HTERT RPE-1 (cell line): ENCODE results near the gene S100A6.
"Not testable (repeated sequence)": the region's sequence is repeated elsewhere in the genome, so short reads cannot be mapped to it uniquely, and the experiment has no call there.

Source experiments
- in situ Hi-C: fragments of 300-500 bp; cut with MboI; formaldehyde crosslinking; loops from 4 replicates; pipeline ENCODE4 v1.14.3; 2020; ENCODE audit warnings: low sequenced_read_pairs

Gene S100A6

DNA sequence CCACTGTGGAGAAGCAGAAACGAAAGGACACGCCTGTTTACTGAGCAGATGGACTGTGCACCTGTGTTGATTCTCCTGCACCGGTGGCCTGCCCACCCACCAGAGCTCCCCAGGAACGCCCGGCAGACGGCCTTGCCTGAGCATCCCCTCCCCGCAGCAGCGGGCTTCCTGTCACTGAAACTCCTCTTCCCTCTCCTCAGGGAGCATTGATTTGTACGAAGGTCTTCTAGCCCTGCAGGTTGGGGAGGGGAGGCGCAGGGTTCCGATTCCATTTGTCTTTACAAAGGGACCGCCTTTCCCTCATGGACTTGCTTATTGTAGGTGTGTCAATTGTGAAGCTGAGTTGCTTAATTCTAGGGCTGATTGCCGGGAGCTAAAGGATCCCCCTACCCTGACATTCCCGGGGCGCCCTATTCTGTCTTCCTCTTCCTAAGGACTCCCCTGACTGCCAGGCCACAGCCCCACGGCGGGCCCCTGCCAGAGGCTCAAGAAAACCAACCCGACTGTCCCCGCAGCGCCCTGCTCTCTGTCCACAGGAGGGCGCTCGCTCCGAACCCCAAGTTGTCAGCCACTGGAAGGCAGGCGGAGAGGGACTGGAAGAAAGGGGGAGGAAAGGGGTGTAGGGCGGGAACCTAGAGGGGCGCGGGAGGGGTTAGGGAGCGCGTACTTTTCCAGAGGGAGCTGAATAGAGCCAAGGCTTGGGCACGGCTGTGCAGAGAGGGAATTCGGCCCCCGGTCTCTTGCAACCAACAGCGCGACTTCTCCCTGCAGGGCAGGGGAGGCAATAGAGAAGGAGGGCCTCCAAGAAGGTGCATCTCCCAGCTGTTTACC lies 2.8 kb downstream of the S100A6 start:
- in situ Hi-C loops, result no loop called here

DNA sequence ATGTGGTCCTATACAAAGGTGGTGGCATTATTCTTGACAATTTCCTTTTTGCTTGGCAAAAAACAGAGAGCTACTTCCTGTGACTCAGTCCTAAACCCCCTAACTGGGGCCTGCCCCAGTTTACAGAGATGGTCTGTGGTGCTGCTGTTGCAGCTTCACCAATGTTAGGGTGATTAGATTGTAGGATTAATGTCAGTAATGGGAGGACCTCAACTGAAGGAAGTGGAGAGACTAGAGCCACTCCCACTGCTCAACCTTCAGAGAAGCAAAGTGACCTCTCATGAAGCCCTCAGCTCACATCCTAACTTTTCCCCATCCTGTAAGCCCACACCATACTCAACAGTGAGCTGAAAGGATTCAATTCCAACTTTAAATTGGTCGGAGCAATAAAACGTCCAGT lies 3.6 kb downstream of the S100A6 start:
- in situ Hi-C loops, result no loop called here

DNA sequence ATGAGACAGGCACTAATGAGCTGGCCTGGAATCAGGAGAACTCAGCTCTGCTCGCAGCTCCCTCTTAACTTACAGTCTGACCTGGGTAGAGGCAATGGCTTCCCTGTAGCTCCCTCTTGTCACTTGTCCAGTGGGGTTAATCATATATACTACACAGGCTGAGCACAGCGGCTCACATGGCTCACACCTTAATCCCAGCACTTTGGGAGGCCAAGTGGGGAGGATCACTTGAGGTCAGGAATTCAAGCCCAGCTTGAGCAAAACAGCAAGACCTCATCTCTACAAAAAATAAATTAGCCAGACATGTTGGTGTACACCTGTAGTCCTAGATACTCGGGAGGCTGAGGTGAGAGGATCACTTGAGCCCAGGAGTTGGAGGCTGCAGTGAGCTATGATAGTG lies 4.2 kb downstream of the S100A6 start:
- in situ Hi-C loops, result no loop called here

DNA sequence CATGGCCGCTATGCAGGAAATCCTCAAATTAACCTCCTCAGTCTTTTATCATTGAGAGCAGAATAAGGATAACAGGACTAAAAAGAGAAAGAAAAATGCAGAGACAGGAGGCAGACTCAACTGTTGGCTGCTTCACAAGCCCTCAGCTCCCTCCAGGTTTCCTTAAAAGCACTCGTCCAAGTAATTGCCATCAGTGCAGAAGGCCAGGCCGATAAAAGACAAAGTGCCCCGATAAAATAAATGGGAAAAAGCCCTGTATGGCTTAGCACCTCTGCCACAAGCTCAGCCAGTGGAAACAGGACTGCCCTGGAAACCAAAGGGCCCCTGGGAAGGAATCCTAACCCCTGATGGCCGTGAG lies 8.1 kb downstream of the S100A6 start:
- in situ Hi-C loops, result no loop called here

DNA sequence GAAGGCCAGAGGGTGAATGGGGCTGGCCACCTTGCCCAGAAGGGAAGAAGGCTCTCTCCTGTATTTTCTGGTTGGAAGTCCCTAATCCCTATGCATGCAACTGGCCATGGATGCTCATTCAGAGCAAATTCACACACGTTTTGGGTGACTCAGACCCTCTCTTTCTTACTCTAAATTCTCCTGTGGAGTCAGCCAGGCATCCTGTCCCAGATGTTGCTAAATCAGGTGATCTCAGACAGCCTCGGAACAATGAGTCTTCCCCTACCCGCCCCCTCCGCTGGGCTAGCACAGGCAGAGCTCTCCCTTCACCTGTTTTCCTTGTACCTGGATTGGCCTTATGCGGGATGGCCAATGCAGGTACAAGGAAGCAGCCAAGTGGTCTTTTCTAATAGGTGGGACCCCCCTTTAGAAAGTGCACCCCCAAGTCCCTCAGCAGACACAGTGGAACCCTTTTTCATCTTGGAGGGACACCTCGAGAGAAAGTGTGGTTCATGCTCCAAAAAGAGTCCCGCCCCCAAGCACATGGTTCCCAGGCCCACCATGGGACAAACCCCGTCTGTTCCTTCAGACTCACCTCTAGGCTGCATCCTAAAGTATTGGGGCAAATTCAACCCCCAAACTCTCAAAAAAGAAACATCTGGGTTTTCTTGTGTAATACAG lies 8.6 kb downstream of the S100A6 start:
- in situ Hi-C loops, result no loop called here

DNA sequence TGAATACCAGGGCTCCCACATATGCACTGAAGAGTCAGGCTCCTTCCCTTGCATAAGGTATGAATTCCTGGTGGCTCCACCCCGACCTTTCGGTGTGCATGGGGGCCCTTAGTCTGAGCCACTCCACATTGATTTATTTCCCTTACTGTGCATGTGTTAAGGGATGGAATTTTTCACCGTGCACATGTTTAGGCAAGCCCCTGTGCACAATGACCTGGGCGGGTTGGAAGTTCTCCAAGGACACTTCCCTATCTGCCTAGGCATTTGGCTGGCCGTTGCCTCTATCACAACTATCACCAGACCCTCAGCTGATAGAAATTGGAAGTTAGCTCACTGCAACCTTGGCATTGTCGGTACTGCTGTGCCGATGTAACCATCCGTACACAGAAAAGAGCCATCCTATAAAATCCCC lies 9.7 kb downstream of the S100A6 start:
- in situ Hi-C loops, result no loop called here

DNA sequence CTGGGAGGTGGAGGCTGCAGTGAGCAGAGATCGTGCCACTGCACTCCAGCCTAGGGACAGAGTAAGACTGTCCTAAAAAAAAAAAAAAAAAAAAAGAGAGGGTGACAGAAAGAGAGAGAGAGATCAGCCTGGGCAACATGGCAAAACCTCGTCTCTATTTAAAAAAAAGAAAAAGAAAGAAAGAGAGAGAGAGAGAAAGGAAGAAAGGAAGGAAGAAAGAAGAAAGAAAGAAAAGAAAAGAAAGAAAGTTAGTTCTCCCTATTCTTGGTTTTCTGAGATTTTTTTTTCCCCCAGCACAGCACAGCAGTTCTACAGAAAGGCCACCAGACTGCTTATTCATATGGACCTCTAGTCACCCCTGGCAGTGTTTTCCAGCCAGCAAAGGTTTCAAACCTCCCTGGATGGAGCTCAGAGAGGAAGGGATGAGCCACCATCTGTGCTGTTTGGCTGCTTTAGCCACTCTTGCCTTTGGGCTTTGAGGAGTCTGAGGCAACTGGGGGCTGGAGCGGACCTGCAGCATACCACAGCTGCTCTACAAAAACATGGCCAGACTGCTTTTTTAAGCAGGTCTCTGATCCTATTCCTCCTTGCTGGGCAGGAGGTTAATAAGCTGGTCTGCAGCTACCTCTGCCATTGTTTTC lies 10.6 kb downstream of the S100A6 start:
- in situ Hi-C loops, result no loop called here

DNA sequence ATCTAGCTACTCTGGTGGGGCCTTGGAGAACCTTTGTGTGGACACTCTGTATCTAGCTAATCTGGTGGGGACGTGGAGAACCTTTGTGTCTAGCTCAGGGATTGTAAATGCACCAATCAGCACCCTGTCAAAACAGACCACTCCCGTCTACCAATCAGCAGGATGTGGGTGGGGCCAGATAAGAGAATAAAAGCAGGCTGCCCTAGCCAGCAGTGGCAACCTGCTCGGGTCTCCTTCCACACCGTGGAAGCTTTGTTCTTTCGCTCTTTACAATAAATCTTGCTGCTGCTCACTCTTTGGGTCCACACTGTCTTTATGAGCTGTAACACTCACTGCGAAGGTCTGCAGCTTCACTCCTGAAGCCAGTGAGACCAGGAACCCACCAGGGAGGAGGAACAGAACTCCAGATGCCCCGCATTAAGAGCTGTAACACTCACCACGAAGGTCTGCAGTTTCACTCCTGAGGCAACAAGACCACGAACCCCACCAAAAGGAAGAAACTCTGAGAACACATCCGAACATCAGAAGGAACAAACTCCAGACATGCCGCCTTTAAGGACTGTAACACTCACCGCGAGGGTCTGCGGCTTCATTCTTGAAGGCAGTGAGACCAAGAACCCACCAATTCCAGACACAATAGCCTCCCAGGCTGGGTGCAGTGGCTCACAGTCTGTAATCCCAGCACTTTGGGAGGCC lies 13.3 kb downstream of the S100A6 start:
- in situ Hi-C loops, result not testable (repeated sequence)

DNA sequence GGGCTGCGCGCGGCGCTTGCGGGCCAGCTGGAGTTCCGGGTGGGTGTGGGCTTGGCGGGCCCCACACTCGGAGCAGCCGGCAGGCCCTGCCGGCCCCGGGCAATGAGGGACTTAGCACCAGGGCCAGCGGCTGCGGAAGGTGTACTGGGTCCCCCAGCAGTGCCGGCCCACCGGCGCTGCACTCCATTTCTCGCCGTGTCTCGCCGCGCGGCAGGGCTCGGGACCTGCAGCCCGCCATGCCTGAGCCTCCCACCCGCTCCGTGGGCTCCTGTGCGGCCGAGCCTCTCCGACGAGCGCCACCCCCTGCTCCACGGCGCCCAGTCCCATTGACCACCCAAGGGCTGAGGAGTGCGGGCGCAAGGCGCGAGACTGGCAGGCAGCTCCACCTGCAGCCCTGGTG lies 14.0 kb downstream of the S100A6 start:
- in situ Hi-C loops, result not testable (repeated sequence)

DNA sequence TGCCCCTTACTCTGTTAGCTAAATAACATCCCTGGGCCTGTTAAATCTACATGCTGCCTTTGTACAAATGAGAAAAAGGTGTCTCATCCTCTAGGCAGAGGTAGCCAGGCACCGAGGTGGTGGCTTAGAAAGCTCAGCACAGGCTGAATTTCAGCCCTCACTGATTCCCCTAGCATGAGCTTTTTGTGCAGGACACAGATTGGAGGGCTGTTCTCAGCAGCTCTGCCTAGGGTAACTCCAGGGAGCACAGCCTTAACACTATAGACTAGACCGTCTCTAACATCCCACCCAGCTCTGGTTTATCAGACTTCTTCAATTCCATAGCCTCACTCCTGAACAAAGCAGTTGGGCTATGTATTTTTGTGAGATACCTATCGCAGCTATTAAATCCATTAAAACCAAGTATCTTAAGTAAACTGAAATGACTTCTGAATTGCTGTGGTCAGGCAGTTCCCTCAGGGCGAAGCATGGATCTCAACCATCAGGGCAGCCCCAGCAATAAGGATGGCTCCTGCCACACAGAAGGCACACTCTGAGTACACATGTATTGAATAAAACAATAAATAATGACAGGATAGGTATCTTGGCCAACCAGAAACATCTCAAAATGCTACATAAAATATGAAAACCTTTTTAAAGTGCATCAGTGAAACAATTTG lies 14.8 kb downstream of the S100A6 start:
- in situ Hi-C loops, result no loop called here

DNA sequence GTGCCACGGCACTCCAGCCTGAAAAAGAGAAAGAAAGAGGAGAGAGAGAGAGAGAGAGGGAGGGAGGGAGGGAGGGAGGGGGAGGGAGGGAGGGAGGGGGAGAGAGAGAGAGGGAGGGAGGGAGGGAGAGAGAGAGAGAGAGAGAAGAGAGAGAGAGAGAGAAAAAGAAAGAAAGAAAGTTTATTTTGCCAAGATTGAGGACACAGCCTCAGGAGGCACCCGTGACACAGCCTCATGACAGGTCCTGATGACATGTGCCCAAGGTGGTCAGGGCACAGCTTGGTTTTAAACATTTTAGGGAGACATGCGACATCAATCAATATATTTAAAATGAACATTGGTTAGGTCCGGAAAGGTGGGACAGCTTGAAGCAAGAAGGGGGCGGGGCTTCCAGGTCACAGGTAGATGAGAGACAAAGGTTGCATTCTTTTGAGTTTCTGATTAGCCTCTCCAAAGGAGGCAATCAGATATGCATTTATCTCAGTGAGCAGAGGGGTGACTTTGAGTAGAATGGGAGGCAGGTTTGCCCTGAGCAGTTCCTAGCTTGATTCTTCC lies 15.6 kb downstream of the S100A6 start:
- in situ Hi-C loops, result not testable (repeated sequence)

DNA sequence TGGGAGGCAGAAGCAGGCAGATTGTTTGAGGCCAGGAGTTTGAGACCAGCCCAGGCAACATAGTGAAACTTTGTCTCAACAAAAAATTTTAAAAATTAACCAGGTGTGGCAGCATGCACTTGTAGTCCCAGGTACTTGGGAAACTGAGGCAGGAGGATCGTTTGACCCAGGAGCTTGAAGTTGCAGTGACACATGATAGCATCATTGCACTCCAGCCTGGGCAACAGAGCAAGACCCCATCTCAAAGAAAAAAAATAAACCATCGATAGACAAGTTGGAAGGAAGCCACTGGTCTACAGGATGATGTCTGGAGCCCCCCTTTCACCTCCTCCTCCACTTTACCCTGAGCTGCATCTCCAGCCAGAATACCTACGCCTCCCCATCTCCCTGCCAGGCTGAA lies 16.5 kb downstream of the S100A6 start:
- in situ Hi-C loops, result no loop called here

DNA sequence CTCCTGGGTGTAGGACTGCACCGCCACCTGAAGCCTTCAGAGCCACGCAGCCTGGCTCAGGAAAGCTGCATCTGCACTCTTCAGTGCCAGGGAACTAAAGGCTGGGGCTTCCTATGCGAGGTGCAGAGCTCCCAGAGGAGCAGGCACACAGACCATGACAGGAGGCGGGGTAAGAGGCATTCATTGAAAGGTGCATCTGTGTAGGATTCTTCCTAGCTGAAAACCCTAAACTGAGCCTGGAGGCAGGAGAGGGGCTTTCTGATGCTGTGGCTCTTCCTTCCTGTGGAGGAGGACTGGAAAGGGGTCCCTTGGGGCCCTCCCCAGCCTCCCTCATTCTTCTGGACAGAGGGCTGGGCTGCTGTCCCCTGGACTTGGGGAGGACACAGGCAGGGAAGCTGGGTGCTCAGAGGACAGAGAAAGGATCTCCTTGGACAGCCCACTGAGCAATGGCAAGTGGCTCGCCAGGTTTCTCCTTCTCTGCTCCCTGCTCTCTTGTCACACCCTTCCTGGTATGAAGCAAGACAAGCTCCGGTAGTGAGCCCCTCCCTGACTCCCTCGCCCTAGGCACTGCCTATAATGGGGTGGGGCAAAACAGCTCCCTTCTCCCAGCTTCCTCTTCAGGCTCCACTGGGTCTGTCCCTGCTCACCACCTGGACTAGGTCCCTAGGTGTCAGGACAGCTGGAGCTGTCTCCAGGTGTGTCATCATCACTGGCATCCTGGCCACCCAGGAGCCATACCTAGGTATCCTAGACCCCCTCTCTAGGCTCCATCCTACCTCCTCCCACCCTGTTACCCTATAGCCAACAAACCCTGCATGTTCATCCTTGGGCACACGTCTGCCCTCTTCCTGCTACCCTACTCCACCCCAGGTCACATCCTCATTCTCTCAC lies 20.0 kb downstream of the S100A6 start:
- in situ Hi-C loops, result no loop called here

DNA sequence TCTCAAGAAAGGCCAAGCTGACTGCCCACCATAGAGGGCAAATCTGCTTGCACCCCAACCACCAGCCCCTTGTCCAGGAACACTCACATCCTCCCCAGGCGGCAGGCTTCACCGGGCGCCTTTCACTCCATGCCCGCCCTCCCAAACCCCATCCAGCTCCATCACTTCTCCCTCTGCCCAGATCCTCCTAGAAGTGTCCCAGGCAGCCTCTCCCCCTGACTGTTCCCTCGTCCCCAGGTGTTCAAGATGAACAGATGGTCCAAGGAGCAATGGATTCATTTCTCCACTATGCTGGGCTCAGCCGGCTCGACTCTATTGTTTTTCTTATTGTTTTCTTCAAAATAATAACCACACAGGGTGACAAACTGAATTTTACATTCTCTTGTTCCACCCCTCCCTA lies 22.1 kb downstream of the S100A6 start:
- in situ Hi-C loops, result no loop called here

DNA sequence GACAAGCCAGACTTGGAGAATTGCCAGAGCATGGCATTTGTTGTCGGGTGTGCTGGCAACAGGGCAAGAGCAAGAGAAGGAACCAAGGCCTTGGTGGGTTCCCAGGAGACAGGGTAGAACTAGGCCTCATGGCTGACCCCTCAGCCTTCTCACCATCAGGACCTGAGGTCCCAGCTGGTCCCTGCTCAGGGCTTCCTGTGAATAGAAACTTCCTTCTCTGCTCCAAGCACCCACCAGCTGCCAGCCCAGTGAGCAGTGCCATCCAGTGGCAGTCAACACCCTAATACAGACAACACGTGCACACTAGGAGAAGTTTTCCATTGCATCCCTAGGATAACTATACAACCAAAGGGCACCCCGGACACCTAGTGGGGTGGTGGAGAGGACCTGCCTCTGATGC lies 22.8 kb downstream of the S100A6 start:
- in situ Hi-C loops, result no loop called here

DNA sequence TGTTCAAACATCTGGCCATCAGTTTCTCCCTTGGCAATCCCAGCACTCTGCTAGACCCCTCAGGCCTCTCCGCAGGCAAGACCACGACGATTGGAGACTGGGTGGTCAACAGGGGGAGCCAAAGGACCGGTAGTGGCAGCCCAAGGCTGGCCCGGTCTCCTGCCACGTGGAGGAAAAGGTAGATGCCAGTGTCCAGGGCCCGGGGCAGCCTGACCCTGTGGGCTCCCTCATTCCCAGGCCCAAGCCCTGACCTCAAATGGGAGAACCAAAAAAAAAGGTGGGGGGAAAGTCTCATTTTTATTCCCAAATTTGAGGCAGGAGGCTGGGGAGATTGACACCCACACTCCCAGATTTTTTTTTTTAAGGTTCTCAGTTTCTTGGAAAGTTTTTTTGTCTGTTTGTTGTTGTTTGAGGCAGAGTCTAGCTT lies 24.8 kb downstream of the S100A6 start:
- in situ Hi-C loops, result no loop called here

DNA sequence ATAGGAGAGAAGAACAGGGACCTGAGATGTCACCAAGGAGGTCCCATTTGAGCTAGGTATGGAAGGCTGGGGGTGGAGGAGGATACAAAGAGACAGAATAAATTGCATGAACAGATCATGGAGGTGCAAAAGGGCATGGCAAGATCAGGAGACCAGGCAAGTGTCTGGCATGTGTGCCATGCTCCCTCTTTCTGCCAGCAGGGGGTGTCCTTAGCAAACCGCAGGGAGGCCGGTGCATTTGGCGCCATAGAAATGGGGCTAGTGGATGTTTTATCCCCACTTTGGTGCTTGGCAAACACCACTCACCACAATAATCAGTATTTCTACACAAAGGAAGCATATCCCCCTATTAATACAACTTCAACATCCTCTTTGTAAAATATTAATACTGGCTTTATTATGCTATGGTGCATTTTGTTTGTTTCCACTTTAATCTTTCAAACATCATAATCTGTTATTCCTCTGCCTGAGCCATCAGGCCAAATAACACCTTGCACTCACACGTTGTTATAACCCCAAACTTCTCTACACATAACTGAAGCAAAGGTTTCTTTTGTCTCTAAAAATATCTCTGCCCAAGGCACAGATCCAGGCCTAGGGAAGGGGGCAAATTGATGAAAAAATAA lies 25.9 kb downstream of the S100A6 start:
- in situ Hi-C loops, result no loop called here

DNA sequence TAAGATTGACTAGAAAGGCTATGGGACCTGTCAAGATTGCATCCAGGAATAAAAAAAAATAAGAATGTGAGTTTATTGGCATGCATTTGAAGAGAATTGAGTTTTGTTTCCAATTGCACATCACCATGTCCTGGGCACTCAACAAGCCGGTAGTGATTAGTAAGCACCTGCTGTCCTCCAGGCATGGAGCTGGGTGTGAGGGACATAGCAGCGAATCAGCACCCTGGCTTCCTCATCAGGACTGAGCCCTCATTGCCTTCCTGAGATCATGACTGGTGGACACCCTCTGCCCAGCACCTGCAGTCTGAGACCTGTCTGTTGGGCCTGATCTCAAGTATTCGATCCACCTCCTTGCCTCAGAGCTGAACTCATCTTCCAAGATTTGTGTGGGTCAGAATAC lies 26.8 kb downstream of the S100A6 start:
- in situ Hi-C loops, result no loop called here

DNA sequence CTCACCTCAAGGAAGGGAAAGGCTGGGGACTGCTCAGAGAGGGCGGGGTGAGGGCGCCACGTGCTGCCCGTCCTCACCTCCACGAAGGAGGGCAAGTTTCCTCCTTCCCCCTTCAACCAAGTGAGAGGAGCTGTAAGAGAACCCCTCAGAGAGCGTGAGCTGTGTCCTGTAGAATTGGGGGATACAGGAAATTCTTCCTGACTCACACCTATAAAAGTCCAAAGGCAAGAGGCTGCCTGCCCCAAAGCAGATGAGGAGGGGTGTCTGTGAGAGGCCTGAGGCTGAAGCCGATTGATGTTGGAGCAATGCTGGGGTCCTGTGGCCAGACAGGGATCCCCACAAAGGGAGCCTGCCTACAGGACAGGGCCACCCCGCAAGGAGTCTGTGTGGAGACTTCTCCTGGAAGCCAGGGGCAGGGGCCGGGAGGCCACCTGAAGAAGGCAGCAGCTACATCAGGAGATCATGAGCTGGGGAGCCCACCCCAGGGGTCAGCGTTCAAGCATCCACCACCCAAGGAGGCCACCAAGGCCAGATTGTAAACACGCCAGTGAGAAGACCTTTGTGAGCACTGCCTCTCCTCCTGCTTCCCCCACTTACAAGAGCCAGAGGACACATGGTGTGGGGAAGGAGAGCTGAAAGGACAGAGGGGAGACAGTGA lies 27.7 kb downstream of the S100A6 start:
- in situ Hi-C loops, result no loop called here
